ENCODE results near the gene NRXN2.

Gene NRXN2

GRCh38 chr11:64561429-64561828 lies 161.6 kb downstream of the NRXN2 start (continued):
- TF ChIP-seq ZNF560 (tag by site-specific recombination; IDR thresholded peaks at IDR 0.05; ENCODE audit: borderline replicate concordance) (0 out of 2 replicates have a peak, but pooled peaks have one; percentile 33), ZNF433 (tag by site-specific recombination; IDR thresholded peaks at IDR 0.05; ENCODE audit: low read depth) (peak; percentile 30; the same call in 1 of the 2 replicates), ZNF664 (tag by site-specific recombination; IDR thresholded peaks at IDR 0.05) (0 out of 2 replicates have a peak, but pooled peaks have one; percentile 32), ZNF623 (tag by site-specific recombination; IDR thresholded peaks at IDR 0.05) (peak; percentile 61; the same call in 1 of the 2 replicates)

- CTCF ChIA-PET: interaction anchor here (0.6 to 1.9 kb wide), 4 partner anchors 92 to 222 kb away, joined by 3 to 5 read pairs (median 3); no protein-coding TSS in a partner anchor
Observed at GRCh38 chr11:64560941-64561340, 162.1 kb downstream of the NRXN2 start.

GRCh38 chr11:64560139-64560771 lies 162.7 kb downstream of the NRXN2 start:
- Histone ChIP-seq H3K36me3 (ENCODE audit: control insufficient read depth in 2 of 2, insufficient read depth in 1 of 2, low read length in 2 of 2) (no peaks in the 10 kb centered on the region), H3K27ac (ENCODE audit: extremely low read depth, low read depth, low read length) (no peak overlapping the region), H3K9me3 (ENCODE audit: control insufficient read depth, insufficient read depth, low read depth, low read length) (no peaks in the 10 kb centered on the region), H3K4me1 (ENCODE audit: control insufficient read depth, insufficient read depth, low read length) (no peaks in the 10 kb centered on the region), H3K4me3 (ENCODE audit: low read depth, low read length) (no peak overlapping the region)
- ChIA-PET POLR2A (no interaction called here), CTCF (interaction anchor here (0.6 to 1.9 kb wide), 4 partner anchors 92 to 319 kb away, joined by 3 to 5 read pairs (median 4); partner anchors contain the start of gene FKBP2)
- no peak for TF ChIP-seq ZSCAN18 (tag by site-specific recombination; IDR thresholded peaks at IDR 0.05)
- TF ChIP-seq ZNF37A (tag by site-specific recombination; IDR thresholded peaks at IDR 0.05): no peak
- TF ChIP-seq ZNF518A (tag by site-specific recombination; conservative IDR thresholded peaks at IDR 0.05; ENCODE audit: low read depth): no peak
- no peak for TF ChIP-seq ELK4 (IDR thresholded peaks at IDR 0.05; ENCODE audit: borderline replicate concordance, low read depth, low read length)

More at GRCh38 chr11:64560941-64561340, 162.1 kb downstream of the NRXN2 start:
- Histone ChIP-seq H3K4me1 (ENCODE audit: control insufficient read depth, insufficient read depth, low read length) (no peaks in the 10 kb centered on the region), H3K4me3 (ENCODE audit: low read depth, low read length) (no peak overlapping the region), H3K27ac (ENCODE audit: extremely low read depth, low read depth, low read length) (no peak overlapping the region), H3K36me3 (ENCODE audit: control insufficient read depth in 2 of 2, insufficient read depth in 1 of 2, low read length in 2 of 2) (no peaks in the 10 kb centered on the region), H3K9me3 (ENCODE audit: control insufficient read depth, insufficient read depth, low read depth, low read length) (no peaks in the 10 kb centered on the region)
- POLR2A ChIA-PET: no interaction called here
- TF ChIP-seq ZNF629 (tag by site-specific recombination; IDR thresholded peaks at IDR 0.05): no peak
- no peak for TF ChIP-seq ZNF16 (tag by site-specific recombination; IDR thresholded peaks at IDR 0.05; ENCODE audit: low read depth)
- no peak for TF ChIP-seq PRDM10 (tag by site-specific recombination; IDR thresholded peaks at IDR 0.05)
- TF ChIP-seq ZNF223 (tag by site-specific recombination; IDR thresholded peaks at IDR 0.05): no peak
- no peak for TF ChIP-seq BCL11B (tag by site-specific recombination; IDR thresholded peaks at IDR 0.05; ENCODE audit: low read depth)
- TF ChIP-seq ZBTB6 (tag by site-specific recombination; IDR thresholded peaks at IDR 0.05): no peak
- no peak for TF ChIP-seq ZSCAN23 (tag by site-specific recombination; IDR thresholded peaks at IDR 0.05)
